GM19025 (cell line): ENCODE measurements around the gene CD44.
"Not testable (repeated sequence)": the region's sequence is repeated elsewhere in the genome, so short reads cannot be mapped to it uniquely, and the experiment has no call there.

ENCODE experiments used
- ATAC-seq: cut with Tn5 transposase; IDR thresholded peaks from one replicate; pipeline ENCODE4 v1.9.1; 2021; ENCODE audit warnings: mild to moderate bottlenecking, low read depth, moderate library complexity; ENCODE audit not compliant: unreplicated experiment

CD44 gene

GRCh38 chr11:35207471-35208403 lies 68.8 kb downstream of the CD44 start:
- no peak for ATAC-seq

GRCh38 chr11:35208795-35209194 lies 69.8 kb downstream of the CD44 start:
- no peak for ATAC-seq

GRCh38 chr11:35210876-35211546 lies 72.0 kb downstream of the CD44 start:
- ATAC-seq: no peak

- no peak for ATAC-seq
These were observed 73.0 kb downstream of the CD44 start for GRCh38 chr11:35211952-35212351.

- no peak for ATAC-seq
These were observed 75.3 kb downstream of the CD44 start for GRCh38 chr11:35214226-35214770.

GRCh38 chr11:35214792-35215193 lies 75.8 kb downstream of the CD44 start:
- no peak for ATAC-seq

- ATAC-seq: no peak
These were observed 77.0 kb downstream of the CD44 start for GRCh38 chr11:35215945-35216344.

GRCh38 chr11:35216962-35217678 lies 78.1 kb downstream of the CD44 start:
- no peak for ATAC-seq

- no peak for ATAC-seq
These were observed 80.0 kb downstream of the CD44 start for GRCh38 chr11:35218956-35219355.

- no peak for ATAC-seq
These were observed 84.4 kb downstream of the CD44 start for GRCh38 chr11:35223371-35223796.

GRCh38 chr11:35223991-35224390 lies 85.0 kb downstream of the CD44 start:
- no peak for ATAC-seq

- no peak for ATAC-seq
These were observed 87.1 kb downstream of the CD44 start for GRCh38 chr11:35225946-35226520.

- ATAC-seq: not testable (repeated sequence)
These were observed 87.8 kb downstream of the CD44 start for GRCh38 chr11:35226756-35227155.

- ATAC-seq: no peak
These were observed 88.8 kb downstream of the CD44 start for GRCh38 chr11:35227576-35228327.

GRCh38 chr11:35228328-35228725 lies 89.4 kb downstream of the CD44 start:
- no peak for ATAC-seq

- no peak for ATAC-seq
These were observed 91.4 kb downstream of the CD44 start for GRCh38 chr11:35230388-35230787.

GRCh38 chr11:35231076-35231860 lies 92.3 kb downstream of the CD44 start:
- ATAC-seq: no peak

- no peak for ATAC-seq
These were observed 93.9 kb downstream of the CD44 start for GRCh38 chr11:35232891-35233330.

GRCh38 chr11:35233518-35233917 lies 94.5 kb downstream of the CD44 start:
- ATAC-seq: no peak
